Regular cardiac myocyte (primary cell): Measurements from ENCODE around the gene TMEM81. TPM values are rescaled to one million over a fixed set of nuclear protein-coding genes. Genes with fewer than 3 reads are reported as not detected.

ENCODE experiments used
- total RNA-seq: library from RNA; depleted of rRNA; stranded (reverse); fragments of >200 nt; gene quantifications from 2 replicates; pipeline ENCODE4 v1.2.3, GENCODE V29; 2014

The TMEM81 gene
- total RNA-seq: 1.7 and 2.7 TPM in 2 replicates

GRCh38 chr1:205084360-205084759 lies at the start of gene TMEM81:
TMEM81 (minus strand) TSS chr1:205084460; CDS start chr1:205084320, 140 bp downstream.

GRCh38 chr1:205121660-205122488 lies 37.6 kb upstream of the TMEM81 start, which contains the start of gene RBBP5:
RBBP5 (minus strand) TSS chr1:205121978; CDS start chr1:205121873, 105 bp downstream.

GRCh38 chr1:205042911-205043806 lies 41.1 kb downstream of the TMEM81 start, which contains the start of gene CNTN2:
CNTN2 (plus strand) TSS chr1:205043212; CDS start chr1:205053186, 9,974 bp downstream.

Other genes with a start within 250 kb of the TMEM81 start
- 13.8 and 42.6 TPM in 2 replicates for gene NFASC, start 213.6 kb downstream of the TMEM81 start, total RNA-seq
- gene CNTN2, start 41.2 kb downstream of the TMEM81 start, total RNA-seq: under 0.01 TPM in 2 replicates
- gene RBBP5, start 37.5 kb upstream of the TMEM81 start, total RNA-seq: 22.8 and 30.3 TPM in 2 replicates
- 14.1 and 16.1 TPM in 2 replicates for gene DSTYK, start 127.2 kb upstream of the TMEM81 start, total RNA-seq
- gene TMCC2, start 143.5 kb upstream of the TMEM81 start, total RNA-seq: 2.3 TPM in 2 replicates
- 5.1 and 5.2 TPM in 2 replicates for gene NUAK2, start 237.3 kb upstream of the TMEM81 start, total RNA-seq